EL (cell line): Measurements from ENCODE around the gene ZIC5.
"Not testable (repeated sequence)": the region's sequence is repeated elsewhere in the genome, so short reads cannot be mapped to it uniquely, and the experiment has no call there.

Experiments used
- DNase-seq: peaks from one replicate; pipeline ENCODE4 v3.0.0-alpha.2; 2016

Gene ZIC5

DNA sequence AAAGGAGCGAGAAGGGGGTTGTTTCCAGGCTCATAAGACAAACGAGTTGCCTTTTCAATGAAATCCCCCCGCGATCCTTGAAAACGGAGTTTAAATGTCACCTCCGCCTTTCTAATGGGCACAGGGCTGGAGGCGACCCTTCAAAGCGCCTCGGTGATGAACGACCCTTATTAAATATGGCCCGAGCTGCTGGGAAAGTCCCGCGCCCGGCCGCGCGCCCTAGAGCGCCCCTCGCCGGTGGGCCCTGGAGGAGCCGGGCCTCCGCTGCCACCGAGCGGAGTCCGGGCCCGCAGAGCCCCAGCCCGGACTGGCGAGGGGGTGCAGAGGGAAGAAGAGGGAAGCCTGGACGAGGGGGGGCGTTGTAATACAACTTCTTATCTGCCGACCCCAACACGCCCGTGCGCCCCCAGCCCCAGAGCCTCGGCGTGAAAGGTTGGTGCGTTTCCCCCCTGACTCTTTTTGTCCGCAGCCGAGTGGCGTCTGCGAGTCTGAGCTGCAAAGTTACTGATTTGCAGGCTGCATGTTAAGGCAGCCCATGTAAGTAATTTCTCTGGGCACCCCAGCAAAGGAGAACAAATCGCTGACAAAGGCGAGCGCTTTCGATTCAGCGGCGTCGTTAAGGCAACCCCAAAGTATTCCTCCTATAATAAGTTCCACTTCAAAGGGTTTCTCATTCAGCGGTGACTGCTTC lies 11.9 kb downstream of the ZIC5 start:
- DNase-seq = no peak

DNA sequence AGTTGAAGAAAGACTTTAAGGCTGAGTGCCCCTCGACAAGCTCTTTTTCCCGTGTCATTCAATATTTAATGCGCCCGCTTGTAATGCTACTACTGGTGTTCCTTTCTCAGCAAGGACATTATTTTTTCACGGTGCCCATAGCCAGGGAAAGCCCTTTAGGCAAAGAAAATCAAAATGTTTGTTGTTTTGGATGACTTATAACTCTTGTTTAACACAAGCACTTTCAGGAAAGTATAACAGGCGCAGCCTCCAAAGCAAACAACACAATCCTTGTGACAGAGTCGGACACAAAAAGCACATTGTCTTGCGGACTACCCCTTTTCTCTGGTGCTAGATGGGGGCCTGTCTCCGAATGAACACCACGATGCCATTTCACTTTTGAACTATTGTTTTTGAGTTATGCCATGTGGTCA lies 12.4 kb downstream of the ZIC5 start:
- no peak for DNase-seq

DNA sequence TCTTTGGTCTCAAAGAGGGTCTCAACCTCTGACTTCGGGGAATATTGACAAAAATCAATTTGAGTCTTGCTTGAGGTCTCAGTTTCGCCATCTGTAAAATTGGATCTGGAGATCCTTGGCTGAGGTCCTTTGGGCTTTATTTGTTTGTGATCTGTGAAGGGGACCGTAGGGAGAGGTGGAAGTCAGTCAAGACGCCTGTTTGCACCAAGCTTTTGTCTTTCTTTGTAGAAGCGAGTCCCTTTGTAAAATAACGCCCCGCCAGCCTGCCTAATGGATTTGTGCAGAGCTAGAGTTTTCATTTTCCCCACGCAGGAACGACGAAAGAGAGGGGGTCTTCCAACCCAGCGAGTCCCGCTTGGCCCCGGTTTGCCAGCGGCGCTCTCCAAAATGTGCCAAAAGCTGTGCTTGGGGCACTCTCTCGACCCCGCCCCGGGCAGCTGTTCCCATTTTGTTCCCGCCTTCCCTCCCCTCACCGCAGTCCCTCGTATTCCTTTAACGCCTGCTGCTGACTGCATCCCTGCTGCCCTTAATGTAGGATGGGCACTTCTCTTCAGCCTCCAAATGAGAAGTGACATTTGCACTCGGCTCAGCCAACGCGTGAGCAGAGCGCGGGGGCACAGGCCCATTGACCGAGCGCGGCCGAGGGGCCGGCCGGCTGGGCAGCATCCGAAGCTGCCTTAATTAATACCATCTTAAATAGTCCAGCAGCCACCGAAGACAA lies 13.0 kb downstream of the ZIC5 start:
- DNase-seq = no peak

DNA sequence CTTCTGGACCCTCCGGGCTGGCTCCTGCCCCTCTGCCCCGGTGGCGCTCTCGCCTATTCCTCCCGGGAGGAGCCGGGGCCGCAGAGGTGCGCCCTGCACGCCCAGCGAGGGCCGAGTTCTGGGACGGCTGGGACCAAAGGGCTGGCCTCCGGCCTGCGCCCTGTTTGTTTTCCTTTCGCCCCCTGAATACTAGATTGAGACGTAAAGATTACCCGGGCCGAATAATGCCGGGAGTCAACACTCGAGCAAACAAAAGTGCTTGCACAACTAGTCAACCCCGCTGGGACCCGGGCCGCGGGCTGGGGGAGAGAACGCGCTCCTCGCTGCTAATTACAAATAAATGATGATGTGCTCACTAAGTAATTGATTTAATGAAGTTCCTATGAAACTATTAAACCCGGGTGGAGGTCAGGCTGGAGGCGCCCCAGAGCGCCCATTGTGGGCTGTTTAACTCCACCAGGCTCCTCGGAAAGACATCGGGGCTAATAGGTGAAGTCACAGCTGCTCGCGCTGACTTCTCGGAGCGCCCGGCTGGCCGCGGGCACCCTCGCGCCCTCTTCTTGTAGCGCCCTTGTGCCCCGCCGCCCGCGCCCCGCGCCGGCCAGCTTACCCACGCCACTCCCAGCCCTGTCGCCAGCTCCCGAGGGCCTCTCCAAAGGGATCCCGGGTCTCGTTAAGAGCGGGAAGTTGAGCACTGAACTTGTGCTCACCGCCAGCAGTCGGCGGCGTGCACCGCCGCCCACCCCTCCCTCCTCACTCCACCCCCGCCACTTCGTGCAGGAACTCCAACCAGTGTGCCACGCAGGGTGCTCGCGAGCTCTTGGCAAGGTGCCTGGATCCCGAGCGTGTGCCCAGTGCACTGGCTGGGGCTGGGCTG lies 14.9 kb downstream of the ZIC5 start:
- DNase-seq = no peak

DNA sequence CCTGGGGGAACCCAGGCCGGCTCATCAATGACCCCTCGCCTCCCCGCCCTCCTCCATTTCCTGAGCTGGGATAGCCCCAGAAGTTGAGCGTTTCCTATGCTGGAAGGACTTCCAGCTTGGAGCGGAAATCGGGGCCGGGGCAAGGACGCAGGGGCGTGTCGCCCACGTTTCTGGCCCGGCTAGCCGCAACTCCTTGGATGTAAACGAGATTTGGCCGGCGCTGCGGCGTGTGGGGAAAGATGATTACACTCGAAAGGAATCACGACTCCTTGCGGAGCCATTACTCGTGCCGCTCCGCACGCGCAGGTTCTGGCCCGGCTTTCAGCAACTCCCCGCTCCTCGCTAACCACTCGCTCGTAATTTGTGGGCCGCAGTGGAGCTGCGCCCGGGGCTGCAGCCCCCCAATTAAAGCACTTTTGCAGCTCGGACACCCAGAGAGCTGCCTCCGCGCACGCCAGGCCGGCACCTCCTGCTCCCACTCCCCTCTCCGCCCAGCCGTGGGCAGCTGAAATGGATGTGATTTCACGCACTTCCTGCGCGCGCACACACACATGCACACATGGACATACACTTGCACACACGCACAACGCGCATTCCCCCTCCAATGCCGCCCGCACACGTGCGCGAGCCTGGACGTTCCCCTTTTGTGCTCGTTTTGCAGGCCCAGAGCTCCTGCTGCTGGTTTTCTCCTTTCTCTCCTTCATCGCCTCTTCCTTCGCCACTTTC lies 15.7 kb downstream of the ZIC5 start:
- DNase-seq = peak; percentile 53

DNA sequence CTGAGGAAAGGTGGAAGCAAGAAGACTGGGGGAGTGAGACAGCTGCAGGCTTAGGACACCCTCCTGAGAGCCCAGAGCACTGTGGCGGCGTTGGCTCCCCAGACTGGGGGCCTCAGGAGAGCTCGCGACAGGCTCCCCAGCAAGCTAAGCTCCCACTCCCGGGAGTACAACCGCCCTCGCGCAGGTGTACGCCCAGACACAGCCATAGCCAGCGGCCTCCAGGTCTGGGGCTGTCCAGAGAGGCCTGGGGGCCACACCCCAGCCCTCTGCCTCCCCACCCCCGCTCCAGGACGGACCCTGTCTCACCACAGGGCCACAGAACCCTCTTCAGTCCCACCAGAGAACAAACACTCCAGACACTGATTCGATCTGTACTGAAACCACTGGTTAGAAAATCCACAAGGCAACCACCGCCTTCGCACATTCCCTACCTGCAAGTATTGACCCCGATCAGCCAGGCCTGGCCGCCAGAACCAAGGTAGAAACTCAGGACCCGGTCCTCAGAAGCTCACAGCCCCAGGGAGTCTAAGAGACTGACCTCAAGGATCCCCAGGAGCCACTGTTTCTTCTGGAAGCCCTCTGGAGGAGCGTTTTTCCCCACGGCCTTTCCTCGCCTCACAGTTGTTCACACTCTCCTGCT lies 16.3 kb downstream of the ZIC5 start:
- no peak for DNase-seq

DNA sequence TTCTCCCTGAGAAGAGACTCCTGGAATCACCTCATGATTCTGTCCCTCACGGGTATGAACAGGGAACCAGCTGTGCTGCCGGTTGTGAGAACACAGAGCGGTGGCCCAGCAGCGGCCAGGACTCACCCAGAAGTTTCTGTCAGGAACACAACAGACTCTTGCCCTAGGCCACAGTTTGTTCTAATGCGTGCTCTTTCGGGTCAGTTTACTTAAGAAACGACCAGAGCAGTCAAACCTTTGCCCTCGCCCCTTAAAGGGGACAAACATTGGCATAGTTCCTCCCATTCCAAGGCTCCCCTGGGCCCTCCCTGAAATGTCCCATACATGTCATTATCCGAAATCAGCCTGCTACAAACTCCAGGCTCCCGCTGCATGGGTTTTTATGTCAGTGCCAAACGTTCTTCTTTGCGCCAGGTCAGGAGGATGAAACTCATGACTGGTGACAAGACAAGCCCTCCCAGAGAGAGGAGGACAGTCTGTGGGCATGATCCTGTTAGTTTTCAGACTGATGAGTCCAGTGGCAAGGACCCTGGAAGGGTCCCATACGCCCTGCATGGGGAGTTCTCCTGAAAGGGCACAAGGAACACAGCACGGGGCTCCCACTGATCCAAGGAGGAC lies 18.3 kb downstream of the ZIC5 start:
- no peak for DNase-seq

DNA sequence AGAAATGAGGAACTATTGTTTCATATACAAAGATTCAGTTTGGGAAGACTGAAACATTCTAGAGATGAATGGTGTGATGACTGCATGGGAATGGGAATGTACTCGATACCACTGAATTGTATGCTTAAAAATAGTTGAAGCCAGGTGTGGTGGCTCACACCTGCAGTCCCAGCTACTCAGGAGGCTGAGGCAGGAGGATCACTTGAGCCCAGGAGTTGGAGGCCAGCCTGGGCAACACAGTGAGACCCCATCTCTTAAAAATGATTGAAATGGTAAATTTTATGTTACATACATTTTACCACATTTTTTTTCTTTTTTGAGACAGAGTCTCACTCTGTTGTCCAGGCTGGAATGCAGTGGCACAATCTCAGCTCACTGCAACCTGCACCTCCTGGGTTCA lies 19.9 kb downstream of the ZIC5 start:
- DNase-seq = not testable (repeated sequence)

DNA sequence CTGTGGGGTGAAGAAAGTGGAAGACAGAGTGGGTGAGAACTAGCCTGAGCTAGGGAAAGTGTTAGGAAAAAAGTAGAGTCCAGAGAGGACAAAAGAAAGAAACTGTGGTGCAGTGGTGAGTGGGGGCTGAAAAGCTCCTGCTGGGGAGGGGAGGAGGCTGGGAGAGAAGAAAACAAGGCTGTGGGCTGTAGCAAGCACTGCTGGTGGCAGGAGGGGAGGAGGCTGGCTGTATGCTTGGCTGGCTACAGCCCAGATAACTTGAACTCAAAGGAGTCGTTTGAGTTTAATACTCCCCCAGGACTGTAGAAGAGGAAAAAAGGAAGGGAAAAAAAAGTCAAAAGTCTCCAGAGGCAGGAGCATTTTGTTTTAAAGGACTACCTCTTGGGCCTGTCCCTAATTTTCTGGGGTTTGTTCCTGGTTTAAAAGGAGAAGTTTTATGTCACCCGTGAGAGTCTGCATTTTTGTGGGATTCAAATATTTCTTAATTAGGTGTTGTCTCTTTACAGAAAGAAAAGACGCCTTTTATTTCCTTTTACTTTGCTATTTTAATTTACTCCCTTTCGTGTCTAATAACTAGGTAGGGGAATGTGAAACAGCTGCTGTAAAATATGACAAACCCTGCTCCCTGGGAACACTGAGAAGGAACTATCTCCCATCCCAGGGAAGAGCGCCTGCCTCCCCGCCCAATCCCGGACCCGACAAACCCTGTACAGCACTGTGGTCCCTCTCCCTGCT lies 21.7 kb downstream of the ZIC5 start:
- DNase-seq = no peak

DNA sequence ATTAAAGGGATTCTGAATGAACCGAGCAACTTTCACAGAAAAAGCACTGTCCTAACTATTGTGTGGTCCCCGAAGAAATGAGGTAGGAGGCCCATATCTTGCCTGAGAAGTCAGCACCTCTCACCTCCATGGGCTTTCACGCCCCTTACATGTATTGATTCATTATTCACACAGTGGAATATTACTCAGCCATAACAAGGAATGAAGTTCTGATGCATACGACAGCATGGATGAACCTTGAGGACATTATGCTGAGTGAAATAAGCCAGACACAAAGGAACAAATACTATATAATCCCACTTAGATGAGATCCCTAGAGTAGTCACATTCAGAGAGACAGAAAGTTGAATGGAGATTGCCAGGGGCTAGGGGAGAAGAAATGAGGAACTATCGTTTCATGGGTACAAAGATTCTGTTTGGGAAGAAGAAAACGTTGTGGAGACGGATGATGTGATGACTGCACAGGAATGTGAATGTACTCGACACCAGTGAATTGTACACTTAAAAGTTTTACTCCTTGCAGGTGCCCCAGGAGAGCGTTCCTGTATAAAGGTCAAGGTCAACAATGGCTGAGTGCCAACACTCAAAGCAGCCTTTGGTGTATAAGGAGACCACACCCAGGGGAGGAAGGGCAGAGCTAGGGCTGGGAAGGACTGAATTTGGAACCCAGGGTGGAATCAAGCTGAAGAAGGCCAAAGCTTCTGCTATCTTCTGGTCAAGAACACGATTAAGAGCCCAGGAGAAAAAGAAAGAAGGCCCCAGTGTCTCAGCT lies 22.5 kb downstream of the ZIC5 start:
- DNase-seq = no peak

DNA sequence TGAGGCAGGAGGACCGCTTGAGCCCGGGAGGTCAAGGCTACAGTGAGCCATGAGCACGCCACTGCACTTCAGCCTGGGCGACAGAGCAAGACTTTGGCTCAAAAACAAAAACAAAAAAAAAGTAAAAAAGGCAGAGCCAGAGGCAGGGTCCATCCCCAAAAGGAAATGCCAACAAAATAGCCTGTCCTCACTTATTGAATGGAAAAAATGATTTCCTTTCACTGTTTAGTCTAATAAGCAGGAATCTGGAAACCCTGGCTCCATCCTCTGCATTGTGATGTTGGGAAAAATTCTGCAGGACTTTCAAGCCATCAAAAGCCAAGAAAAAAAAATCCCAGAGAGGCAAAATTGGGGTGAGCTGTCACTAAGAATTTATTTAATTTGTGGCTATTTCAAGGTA lies 23.2 kb downstream of the ZIC5 start:
- no peak for DNase-seq

DNA sequence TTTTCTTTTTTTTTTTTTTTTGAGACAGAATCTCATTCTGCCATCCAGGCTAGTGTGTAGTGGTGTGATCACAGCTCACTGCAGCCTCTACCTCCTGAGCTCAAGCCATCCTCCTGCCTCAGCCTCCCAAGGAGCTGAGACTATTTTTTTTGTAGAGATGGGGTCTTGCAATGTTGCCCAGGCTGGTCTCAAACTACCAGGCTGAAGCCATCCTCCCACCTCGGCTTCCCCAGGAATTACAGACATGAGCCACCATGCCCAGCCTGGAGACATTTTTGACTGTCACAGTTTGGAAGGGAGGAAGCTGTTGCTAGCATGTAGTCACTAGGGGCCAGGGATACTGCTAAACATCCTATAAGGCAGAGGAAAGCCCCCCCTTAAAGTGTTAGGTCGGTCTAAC lies 23.9 kb downstream of the ZIC5 start:
- no peak for DNase-seq

DNA sequence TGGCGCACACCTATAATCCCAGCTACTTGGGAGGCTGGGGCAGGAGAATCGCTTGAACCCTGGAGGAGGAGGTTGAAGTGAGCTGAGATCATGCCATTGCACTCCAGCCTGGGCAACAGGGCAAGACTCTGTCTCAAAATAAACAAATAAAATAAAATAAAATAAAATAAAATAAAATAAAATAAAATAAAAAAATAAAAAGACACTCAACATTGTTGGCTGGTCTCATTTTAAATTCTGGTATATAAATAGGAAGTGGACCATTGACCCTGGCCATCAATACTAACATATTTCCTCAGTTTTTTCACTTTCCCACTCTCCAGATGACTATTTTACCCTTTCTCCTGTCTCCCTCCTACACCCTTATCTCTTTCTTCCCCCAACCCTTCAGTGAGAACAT lies 26.1 kb downstream of the ZIC5 start:
- not testable (repeated sequence) for DNase-seq

DNA sequence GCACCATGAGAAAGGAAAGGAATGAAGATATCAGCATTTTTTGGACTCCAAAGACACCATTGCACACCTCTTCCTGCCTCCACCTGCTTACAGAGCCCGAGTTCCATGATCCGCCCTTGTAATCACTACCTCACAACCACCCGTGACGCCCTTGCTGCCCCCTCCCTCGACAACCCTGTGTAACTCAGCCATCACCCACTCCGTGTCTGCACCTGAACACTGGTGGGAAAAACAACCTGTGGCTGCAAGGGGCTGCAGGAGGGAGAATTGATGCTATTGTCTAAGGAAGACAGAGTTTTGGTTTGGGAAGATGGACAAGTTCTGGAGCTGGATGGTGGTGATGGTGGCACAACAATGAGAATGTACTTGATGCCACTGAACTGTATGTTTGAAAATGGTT lies 27.0 kb downstream of the ZIC5 start:
- DNase-seq = no peak

DNA sequence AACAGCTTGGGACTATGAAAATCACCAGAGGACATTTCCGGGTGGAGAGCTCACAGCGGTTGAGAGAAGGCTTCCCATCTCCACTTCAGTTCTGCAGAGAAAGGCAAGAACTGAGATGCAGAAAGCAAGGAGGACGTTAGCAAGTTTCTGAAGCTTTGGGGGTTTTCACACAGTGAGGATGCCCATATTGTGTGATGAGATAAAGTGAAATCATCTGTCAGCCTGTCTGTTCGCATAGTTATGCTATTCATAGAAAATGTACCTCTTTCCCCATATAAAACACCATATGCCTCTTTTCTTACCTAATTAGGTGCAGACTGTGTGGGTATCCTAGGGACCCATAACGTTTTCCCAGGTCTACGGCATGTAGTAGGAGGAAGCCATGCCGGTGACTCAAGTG lies 27.5 kb downstream of the ZIC5 start:
- DNase-seq = no peak

DNA sequence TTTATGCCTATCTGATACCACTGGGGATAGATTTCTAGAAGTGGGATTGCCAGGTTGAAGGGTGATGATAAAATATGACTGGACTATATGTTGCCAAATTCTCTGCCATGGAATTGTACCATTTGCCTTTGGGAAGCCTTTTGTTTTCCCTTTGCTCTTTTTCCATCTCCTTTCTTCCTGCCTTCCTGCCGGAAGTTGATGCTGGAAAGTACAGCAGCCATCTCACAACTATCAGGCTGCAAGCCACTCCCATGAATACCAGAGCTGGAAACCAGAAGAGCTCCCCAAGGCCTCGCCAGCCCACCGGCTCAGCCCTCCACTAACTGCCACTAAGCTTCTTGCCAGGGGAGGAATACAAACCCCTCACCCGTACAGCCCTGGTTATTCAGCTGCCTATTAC lies 29.7 kb downstream of the ZIC5 start:
- DNase-seq = no peak

DNA sequence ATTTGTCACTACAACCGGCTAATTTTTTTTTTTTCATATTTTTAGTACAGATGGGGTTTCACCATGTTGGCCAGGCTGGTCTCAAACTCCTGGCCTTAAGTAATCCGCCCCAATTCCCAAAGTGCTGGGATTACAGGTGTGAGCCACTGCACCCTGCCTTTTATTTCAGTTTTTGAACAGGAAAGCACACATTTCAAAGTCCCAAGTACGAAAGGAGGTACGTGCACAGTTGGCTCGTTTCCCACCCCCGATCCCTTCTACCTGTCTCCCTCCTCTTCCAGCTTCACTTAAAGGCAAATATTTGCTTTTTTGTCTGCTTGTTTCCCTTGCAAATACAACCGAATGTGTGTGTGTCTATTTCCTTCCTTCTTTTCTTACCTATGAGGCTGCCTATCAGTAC lies 30.5 kb downstream of the ZIC5 start:
- DNase-seq = no peak

DNA sequence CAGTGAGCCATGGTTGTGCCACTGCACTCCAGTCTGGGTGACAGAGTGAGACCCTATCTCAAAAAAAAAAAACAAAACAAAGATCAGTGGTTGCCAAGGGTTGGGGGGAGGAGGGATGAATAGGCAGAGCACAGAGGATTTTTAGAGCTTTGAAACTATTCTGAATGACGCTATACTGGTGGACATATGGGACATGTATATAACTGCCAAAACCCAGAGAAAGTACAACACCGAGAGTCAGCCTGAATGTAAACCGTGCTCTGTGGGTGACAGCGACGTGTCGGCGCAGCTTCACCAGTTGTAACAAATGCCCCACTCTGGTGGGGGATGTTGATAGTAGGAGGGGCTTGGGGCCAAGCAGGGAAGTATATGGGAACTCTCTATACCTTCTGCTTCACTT lies 32.9 kb downstream of the ZIC5 start:
- DNase-seq = no peak

DNA sequence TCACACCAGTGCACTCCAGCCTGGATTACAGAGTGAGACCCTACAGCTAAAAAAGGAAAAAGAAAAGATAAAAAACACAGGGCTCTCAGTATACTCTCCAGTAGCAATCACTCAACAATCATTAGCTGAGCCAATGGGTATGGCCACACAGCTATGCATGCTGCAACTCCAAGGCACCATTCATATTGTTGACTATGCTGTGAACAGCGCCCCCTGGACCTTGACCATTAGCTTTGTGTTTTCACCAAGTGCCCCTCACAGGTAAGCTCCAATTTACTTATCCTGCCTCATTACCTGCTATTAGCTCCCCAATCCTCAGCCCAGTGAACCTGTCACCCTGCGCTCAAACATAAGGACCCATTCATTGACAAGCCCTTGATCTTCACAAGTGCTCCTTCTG lies 35.8 kb downstream of the ZIC5 start:
- no peak for DNase-seq

DNA sequence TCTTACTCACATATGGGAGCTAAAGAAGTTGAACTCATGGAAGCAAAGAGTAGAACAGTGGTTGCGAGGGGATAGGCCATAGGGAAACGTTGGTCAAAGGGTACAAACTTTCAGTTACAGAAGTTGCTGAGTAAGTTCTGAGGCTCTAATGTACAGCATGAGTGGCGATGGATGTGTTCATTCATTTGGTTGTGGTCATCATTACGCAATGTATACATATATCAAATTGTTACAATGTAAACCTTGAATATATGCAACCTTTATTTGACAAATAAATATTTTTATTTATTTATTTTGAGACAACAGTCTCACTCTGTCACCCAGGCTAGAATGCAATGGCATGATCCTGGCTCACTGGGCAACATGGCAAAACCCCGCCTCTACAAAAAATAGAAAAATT lies 38.7 kb downstream of the ZIC5 start:
- DNase-seq = no peak

DNA sequence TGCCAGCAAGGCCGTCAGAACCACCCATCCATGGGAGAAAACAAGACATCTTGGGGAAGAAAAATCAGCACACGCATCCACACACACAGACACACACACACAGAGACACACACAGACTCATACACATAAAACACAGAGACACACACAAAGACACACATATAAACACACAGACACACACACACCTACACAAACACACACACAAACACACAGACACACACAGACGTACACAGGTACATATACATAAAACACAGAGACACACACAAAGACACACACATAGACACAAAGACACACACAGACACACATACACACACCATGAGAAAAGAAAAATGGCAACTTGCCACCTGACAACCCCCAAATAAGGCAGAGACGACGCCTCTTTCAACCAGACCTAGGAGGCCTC lies 40.6 kb downstream of the ZIC5 start:
- DNase-seq = no peak
